NCI-H748 (cell line): ENCODE data around the gene SOWAHA.
"Not testable (repeated sequence)": the region's sequence is repeated elsewhere in the genome, so short reads cannot be mapped to it uniquely, and the experiment has no call there.

ENCODE experiments used
- DNase-seq: peaks from one replicate; lab custom pipeline; 2025; ENCODE audit not compliant: unreplicated experiment; lab: John Stamatoyannopoulos, UW

Gene SOWAHA

GRCh38 chr5:132806804-132807162, 6.3 kb upstream of the SOWAHA start:
- not testable (repeated sequence) for DNase-seq

GRCh38 chr5:132807163-132807838, 5.8 kb upstream of the SOWAHA start:
- no peak for DNase-seq

GRCh38 chr5:132808448-132808847, 4.7 kb upstream of the SOWAHA start:
- no peak for DNase-seq

- no peak for DNase-seq
These were observed 4.2 kb upstream of the SOWAHA start for GRCh38 chr5:132808866-132809265.

GRCh38 chr5:132810605-132811004, 2.5 kb upstream of the SOWAHA start:
- DNase-seq: no peak

- peak; percentile 47 for DNase-seq
These were observed 858 bp upstream of the SOWAHA start for GRCh38 chr5:132812123-132812765.

- DNase-seq: peak; percentile 73
These were observed 749 bp downstream of the SOWAHA start for GRCh38 chr5:132813599-132814502.

GRCh38 chr5:132814503-132815294, 1.6 kb downstream of the SOWAHA start:
- DNase-seq: no peak

- no peak for DNase-seq
These were observed 2.4 kb downstream of the SOWAHA start for GRCh38 chr5:132815454-132815853.

- no peak for DNase-seq
These were observed 3.0 kb downstream of the SOWAHA start for GRCh38 chr5:132816083-132816482.

GRCh38 chr5:132816554-132816953, 3.5 kb downstream of the SOWAHA start:
- DNase-seq: no peak

- no peak for DNase-seq
These were observed 3.9 kb downstream of the SOWAHA start for GRCh38 chr5:132817011-132817410.

- no peak for DNase-seq
These were observed 6.4 kb downstream of the SOWAHA start for GRCh38 chr5:132819468-132819867.

GRCh38 chr5:132820162-132820754, 7.2 kb downstream of the SOWAHA start:
- DNase-seq: peak; percentile 91

- DNase-seq: no peak
These were observed 8.2 kb downstream of the SOWAHA start for GRCh38 chr5:132821350-132821749.

- DNase-seq: no peak
These were observed 8.7 kb downstream of the SOWAHA start for GRCh38 chr5:132821791-132822190.

GRCh38 chr5:132822650-132823480, 9.8 kb downstream of the SOWAHA start:
- peak; percentile 45 for DNase-seq

GRCh38 chr5:132823481-132824050, 10.5 kb downstream of the SOWAHA start:
- no peak for DNase-seq

- DNase-seq: no peak
These were observed 11.3 kb downstream of the SOWAHA start for GRCh38 chr5:132824426-132824825.
